H54 (cell line): Measurements from ENCODE around the gene FBXW7.

Experiments
- DNase-seq: peaks from one replicate; pipeline ENCODE4 v3.0.0; 2011; ENCODE audit warnings: low spot score, mixed read lengths; ENCODE audit not compliant: insufficient read length
- FAIRE-seq: peaks from 3 replicates; lab custom pipeline; 2011; peaks lifted over from hg19 to GRCh38; lab: Jason Lieb, UNC
- POLR2A ChIP-seq: IDR thresholded peaks from 2 replicates; pipeline ENCODE4 v1.6.1; 2011; ENCODE audit warnings: low read depth, mild to moderate bottlenecking, low read length

Gene FBXW7, protein sequence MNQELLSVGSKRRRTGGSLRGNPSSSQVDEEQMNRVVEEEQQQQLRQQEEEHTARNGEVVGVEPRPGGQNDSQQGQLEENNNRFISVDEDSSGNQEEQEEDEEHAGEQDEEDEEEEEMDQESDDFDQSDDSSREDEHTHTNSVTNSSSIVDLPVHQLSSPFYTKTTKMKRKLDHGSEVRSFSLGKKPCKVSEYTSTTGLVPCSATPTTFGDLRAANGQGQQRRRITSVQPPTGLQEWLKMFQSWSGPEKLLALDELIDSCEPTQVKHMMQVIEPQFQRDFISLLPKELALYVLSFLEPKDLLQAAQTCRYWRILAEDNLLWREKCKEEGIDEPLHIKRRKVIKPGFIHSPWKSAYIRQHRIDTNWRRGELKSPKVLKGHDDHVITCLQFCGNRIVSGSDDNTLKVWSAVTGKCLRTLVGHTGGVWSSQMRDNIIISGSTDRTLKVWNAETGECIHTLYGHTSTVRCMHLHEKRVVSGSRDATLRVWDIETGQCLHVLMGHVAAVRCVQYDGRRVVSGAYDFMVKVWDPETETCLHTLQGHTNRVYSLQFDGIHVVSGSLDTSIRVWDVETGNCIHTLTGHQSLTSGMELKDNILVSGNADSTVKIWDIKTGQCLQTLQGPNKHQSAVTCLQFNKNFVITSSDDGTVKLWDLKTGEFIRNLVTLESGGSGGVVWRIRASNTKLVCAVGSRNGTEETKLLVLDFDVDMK

DNA sequence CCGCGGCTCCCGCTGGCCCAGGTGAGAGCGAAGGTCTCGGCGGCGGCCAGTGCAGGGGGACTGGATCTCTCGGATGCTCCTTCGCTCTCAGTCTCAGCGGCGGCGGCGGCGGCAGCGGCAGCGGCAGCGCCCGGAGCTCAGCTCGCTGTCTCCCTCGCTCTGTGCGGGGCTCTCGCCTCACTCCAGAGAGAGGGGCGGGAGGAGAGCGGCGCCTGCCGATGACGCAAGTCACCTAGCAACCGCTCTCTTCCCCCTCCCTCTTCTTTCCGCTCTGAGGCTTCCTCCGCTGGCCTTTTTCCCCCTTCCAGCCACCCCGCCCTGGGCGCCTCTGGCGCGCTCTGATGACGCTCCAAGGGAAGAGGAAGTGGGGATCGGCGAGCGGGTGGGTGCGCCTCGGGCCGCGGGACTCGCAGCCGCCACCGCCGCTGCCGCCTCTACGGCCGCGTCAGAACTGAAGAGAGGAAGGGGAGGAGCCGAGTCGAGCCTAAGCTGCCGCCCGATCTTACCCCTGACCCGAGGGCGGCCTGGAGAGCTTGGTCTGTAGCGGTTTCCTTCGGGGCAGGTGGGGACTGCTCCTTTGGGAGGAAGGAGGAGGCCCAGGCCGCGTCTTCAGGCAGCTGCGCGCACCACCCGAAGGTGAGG lies at the start of gene FBXW7:
TSS of gene FBXW7 (minus strand) at position 190 of the 642 bp plus-strand sequence. CDS start 124,289 bp downstream, outside the sequence.
- DNase-seq (peak; percentile 69), FAIRE-seq (peak; percentile 81)
- peak; percentile 73 for TF ChIP-seq POLR2A

DNA sequence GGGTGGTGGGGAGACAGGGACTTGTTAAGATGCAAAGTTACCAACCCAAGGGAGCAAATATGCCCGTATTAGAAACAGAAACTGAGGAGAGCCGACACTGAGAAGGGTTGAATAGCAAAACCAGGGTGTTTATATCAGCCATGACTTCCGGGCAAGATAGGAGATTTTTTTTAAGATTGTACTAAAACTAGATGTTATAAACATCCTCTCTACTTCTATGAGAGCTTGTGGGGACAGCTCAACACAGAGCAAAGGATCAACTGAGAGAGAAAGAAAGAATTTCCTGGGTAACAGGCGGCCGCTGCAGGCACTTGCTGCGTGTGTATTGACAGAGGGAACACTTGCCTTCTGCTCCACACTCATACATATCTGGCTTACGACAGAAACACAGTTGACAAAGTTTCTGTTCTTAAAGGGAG lies 49.1 kb upstream of the FBXW7 start:
- DNase-seq (no peak), FAIRE-seq (no peak)
- TF ChIP-seq POLR2A = no peak

DNA sequence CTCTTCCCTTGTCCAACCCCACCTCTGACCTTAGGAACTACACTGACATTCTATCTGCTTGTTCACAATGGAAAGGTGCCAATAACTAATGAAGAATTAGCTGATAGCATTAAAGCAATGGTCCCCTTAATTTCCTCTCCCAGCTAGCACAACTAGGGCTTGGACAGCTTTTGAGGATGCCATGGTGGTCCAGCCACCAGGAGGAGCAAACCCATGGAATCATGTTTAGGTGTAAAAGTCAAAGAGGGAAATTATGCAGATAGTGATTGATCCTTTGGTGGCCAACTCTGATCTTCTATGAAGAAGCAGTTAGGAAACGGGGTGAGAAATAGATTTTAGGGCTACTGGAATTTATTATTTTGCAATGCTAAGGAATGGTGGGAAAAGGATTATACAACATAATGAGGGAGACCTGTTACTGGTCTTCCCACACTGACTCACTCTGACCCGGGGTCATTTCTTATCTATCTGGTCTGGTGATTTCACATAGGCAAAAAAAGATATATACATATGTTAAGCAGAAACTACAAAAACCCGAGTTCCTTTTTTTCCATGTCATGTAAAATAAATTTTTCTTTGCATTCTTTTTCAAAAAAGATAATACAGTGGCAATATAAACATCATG lies 45.8 kb upstream of the FBXW7 start:
- DNase-seq (no peak), FAIRE-seq (no peak)
- no peak for TF ChIP-seq POLR2A

DNA sequence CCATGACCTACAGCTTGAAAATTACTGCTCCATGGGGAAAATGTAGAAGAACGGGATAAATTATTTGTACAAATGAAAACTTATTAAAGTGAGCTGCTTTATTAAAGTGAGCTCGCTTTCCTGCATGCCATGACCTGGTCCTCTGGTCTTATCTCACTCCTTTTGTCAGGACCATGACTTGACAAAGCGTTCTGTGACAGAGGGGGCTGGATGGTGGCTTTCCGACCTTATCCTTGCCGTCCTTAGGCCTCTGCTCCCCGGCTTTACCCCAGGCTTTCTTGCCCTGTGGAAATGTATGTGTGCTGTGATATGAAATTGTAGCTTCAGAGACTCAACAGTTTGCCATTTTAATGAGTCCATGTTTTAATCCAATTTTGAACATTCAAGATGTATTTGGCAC lies 44.0 kb upstream of the FBXW7 start:
- no peak for FAIRE-seq
- no peak for TF ChIP-seq POLR2A
- no peak for DNase-seq

DNA sequence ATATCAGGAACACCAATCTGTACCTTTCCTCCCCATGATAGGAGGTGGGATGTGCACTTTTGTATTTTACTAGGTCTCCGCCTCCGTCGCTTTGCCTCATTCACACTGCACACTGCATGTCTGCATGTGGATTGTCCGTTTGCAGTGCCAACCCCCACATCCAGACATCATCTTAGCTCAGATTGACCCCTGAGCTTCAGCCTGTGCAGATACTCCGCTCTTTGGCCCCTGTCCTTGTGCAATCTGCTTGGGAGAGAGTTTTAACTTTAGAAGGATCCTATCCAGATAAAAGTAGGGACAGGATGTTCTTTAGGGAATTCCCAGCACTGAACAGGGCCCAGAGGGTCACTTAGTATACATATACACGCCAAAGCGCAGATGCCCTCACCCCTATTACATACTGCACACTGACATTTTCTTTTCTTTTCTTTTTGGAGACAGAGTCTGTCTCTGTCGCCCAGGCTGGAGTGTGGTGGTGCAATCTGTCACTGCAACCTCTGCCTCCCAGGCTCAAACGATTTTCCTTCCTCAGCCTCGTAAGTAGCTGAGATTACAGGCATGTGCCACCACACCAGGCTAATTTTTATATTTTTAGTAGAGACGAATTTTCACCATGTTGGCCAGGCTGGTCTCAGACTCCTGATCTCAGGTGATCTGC lies 43.3 kb upstream of the FBXW7 start:
- no peak for TF ChIP-seq POLR2A
- DNase-seq (no peak), FAIRE-seq (no peak)

DNA sequence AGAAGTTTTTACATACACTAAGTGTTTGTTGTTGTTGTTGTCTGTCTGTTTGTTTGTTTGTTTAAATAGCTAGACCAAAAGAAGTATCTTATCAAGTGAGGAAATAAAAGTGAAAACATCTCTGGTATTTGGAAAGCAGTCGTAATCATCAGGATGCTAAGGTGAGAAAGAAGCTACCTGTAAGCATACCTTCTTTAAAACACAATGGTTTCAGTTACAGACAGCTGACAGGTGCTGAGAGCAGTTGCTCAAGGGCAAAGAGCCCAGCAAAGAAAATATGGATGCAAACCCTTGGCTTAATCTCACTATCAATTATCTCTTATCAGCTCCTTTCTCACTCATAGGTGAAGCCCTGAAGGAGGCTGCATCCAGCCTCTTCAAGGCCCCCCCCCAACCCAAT lies 42.8 kb upstream of the FBXW7 start:
- FAIRE-seq (no peak), DNase-seq (no peak)
- TF ChIP-seq POLR2A = no peak

DNA sequence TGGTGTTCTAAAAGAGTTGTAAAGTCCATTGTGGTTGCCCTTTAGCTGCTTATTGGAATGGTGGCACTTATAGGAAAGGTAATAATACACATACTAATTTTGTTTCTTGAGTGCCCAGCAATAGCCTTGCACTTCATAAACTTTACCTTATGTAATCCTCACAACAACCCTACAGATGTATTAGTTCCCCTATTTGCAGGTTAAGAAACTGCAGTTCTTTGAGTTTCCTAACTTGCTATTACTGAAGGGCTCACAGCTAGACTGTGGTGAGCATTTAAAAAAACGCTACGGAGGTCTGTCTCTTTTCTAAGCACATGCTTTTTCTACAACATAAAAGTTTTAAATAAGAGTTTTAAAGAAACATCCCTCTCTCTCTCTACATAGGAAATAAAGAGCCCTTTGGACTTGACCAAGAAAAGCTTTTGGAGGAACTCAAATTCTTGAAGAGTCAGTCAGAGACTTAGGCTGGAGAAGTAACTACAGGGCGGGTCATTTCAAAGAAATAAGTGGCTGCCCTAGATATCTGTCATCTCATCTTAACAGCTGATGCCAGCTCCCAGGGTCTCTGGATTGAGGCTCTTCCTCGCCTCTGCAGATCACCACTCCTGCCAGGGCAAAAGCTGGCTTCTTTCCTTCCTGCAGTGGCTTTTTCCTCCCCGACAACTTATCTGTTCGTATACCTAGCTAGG lies 42.0 kb upstream of the FBXW7 start:
- DNase-seq = no peak
- no peak for FAIRE-seq
- no peak for TF ChIP-seq POLR2A

DNA sequence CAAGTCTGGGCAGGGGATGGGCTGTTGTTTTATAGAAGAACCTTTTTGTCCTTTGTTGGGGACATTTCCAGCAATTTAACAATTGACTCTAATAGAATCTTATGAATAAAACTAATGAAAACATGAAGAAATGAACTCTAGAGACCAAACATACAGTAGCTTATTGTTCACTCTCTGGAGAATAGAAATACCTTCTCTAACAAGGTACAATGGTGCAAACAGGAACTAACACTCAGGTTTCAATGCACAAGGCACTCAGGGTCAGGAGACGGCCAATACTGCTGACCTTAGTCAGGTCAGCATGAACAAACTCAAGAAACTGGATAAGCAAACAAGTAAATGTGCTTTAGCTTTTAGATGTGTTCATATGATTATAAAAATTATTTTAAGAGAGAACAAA lies 39.6 kb upstream of the FBXW7 start:
- FAIRE-seq (no peak), DNase-seq (no peak)
- TF ChIP-seq POLR2A = no peak

DNA sequence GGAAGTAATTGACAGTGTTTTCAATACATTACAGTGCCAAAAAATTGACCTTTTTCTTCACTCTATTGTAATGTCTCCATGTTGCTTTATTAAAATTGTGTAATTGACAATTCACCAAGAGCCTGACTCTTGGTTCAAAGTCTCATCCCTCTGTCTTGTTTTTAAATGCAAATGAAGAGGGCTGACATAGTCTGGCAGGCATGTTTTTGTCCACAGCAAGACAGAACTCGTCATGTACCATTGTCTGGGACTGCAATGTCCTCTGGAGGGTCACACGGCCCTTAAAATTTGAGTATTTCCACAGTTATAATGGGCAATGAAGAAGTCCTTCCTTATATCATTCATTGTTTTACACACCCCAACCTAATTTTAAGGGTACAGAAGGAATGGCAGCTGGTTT lies 38.0 kb upstream of the FBXW7 start:
- no peak for FAIRE-seq
- no peak for TF ChIP-seq POLR2A
- DNase-seq = no peak

DNA sequence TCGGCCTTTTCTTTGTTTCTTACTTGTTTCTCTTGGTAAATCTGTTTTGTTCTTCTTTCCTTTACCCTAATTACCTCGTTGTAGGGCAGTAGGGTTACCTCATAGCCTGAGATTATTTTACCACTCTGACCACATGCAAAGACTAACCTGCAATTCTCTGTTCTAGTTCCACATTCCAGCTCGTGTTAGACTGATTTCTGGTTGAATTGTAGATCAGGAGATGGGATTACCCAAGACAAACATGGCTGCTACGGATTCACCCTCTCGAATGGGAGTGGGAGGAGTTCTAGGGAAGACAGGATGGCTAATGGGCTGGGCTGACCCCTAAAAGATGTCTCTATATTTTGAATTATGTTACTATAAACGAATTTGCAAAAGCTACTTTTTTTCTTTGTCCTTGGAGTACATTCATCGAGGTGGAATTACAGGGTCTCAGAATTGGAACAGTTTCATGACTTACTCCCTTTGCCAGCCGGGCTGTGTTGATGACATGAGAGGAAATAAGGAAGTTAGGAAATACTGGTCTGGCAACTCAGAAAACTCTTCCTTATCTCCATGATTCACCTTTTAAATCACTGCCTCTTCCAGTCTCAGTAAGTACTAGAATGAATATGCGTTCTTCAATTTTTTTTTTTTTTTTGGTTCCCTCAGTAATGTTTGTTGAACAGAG lies 36.7 kb upstream of the FBXW7 start:
- FAIRE-seq (no peak), DNase-seq (no peak)
- no peak for TF ChIP-seq POLR2A

DNA sequence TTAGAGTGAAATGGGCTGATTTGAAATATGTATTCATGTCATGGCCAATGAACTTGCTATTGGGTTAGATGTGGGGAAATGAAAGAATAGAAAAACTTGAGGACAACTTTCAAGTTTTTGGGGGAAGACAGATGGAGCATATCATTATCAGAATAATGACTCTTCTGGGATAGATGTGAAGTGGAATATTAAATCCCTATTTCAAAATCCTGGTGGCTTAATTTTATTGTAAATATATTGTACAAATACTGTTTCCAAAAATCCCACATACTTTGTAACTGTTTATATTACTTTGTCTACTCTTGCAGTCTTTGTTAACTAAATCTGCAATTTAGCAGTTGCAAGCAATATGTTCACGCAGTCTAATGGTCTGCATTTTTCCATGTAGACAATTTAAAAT lies 35.9 kb upstream of the FBXW7 start:
- DNase-seq (no peak), FAIRE-seq (no peak)
- TF ChIP-seq POLR2A = no peak

DNA sequence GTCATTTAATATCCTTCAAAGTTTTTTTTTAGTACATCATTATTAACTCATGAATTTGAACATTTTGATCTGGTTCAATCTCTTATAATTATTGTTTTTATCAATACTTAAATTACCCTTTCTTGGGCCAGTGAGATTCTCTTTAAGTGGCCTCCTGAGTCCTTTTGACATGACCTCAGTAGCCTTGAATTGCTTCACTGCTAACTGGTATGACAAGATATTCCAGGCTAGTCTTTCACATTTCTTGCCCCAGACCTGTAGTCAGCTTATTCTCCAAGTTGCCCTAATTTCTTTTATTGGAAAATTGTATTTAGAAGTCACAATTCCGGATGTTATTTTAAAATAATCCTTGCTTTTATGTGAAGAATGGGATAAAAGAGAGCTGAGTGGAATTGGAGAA lies 35.4 kb upstream of the FBXW7 start:
- FAIRE-seq = no peak
- TF ChIP-seq POLR2A = no peak
- DNase-seq = no peak

DNA sequence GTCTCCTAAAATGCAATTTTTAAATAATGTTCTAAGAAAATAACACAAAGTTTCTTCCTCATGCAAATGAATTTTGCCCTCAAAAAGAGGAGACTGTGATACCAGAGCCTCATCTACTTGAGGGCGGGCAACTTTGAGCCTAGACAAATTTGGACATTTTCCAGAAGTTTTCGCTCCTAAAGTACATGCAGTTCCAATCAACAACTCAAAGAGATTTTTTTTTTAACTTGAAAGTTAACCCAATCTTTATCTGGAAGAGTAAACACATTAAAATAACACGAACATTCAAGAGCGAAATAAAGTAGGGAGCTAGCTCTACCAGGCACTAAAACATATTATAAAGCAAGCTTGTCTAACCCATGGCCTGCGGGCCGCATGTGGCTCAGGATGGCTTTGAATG lies 29.4 kb upstream of the FBXW7 start:
- FAIRE-seq (no peak), DNase-seq (no peak)
- no peak for TF ChIP-seq POLR2A
